Activated T-helper 1 cell treated with anti-CD3 and anti-CD28 coated beads, Interleukin-12 subunit alpha, Interleukin-12 subunit beta, Interleukin-2, Interleukin-4 antibody, amounts not matched to agents 30 ng/mL and 10 ng/mL and 1 ng/mL, durations not matched to agents 14 hours and 24 hours and 36 hours (primary cell): ENCODE data around the gene HSPB1. TPM values are rescaled to one million over a fixed set of nuclear protein-coding genes. Genes with fewer than 3 reads are reported as not detected.

Experiments used
- DNase-seq: peaks from one replicate; pipeline ENCODE4 v3.0.0; 2021; ENCODE audit warnings: low spot score
- H3K27ac Mint-ChIP-seq: one replicate; pipeline ENCODE4 v1.8.0; 2021; ENCODE audit warnings: mild to moderate bottlenecking, mixed read lengths
- H3K27me3 Mint-ChIP-seq: one replicate; pipeline ENCODE4 v1.8.0; 2022; ENCODE audit warnings: mild to moderate bottlenecking, moderate library complexity, mixed read lengths; ENCODE audit not compliant: insufficient read depth
- H3K36me3 Mint-ChIP-seq: one replicate; pipeline ENCODE4 v1.8.0; 2021; ENCODE audit warnings: low read depth, mixed read lengths
- H3K4me1 Mint-ChIP-seq: one replicate; pipeline ENCODE4 v1.8.0; 2021; ENCODE audit warnings: low read depth, mixed read lengths
- H3K4me3 Mint-ChIP-seq: one replicate; pipeline ENCODE4 v1.8.0; 2021; ENCODE audit warnings: mild to moderate bottlenecking, moderate library complexity, mixed read lengths
- H3K9me3 Mint-ChIP-seq: one replicate; pipeline ENCODE4 v1.8.0; 2021; ENCODE audit warnings: mixed read lengths
- intact Hi-C: fragments of 100-400 bp; cut with micrococcal nuclease; formaldehyde crosslinking; loops from one replicate; pipeline ENCODE4 v1.15.1; 2024
- total RNA-seq: library from RNA; stranded (reverse); gene quantifications from 2 replicates; pipeline ENCODE4 v1.2.3, GENCODE V29; 2022

Gene HSPB1
- total RNA-seq: 78.4 and 87.2 TPM in 2 replicates

DNA sequence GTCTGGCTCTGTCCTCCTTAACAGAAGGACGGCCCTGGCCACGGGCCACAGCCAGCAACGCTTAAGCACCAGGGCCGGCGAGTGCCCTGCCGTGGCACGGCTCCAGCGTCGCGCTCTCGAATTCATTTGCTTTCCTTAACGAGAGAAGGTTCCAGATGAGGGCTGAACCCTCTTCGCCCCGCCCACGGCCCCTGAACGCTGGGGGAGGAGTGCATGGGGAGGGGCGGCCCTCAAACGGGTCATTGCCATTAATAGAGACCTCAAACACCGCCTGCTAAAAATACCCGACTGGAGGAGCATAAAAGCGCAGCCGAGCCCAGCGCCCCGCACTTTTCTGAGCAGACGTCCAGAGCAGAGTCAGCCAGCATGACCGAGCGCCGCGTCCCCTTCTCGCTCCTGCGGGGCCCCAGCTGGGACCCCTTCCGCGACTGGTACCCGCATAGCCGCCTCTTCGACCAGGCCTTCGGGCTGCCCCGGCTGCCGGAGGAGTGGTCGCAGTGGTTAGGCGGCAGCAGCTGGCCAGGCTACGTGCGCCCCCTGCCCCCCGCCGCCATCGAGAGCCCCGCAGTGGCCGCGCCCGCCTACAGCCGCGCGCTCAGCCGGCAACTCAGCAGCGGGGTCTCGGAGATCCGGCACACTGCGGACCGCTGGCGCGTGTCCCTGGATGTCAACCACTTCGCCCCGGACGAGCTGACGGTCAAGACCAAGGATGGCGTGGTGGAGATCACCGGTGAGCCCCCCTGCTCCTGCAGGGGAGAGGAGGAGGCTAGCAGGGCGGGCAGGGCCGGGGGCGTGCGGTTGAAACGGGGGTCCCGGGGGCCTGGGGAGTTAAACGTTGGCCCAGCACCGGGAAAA lies at the start of gene HSPB1:
TSS of gene HSPB1 (plus strand) at position 327 of the 855 bp plus-strand sequence. CDS start at position 367, 40 bp downstream.
- H3K4me1 Mint-ChIP-seq: peaks cover 17% of the 10 kb centered on the region
- no peaks in the 10 kb centered on the region for H3K9me3 Mint-ChIP-seq
- H3K27me3 Mint-ChIP-seq: peaks cover 19% of the 10 kb centered on the region
- H3K36me3 Mint-ChIP-seq: peaks cover 4% of the 10 kb centered on the region
- intact Hi-C loops: loop anchor here (1.0 kb wide), 3 partner anchors 11 to 16 kb away; no protein-coding TSS in a partner anchor
- H3K27ac Mint-ChIP-seq: peak within 1 kb of the TSS; percentile 90
- H3K4me3 Mint-ChIP-seq: peak within 1 kb of the TSS; percentile 89
- peak; percentile 34 for DNase-seq

DNA sequence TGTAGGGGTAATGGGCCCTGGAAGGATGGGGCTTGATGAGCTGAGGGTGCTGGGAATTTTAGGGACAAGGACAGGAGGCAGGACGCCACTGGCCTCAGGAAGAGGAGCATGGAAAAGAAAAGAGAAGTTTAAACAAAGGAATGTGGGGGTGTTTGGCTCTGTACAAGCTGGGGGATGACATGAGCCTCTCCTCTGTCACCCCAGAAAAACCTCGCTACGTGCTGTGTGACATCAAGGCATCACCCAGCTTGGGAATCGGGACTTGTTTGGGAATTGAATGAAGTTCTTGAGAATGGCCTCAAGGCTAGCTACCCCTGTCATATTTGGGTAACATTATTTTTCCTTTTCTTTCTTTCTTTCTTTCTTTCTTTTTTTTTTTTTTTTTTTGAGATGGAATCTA lies 47.7 kb upstream of the HSPB1 start:
- H3K27ac Mint-ChIP-seq: no peak overlapping the region
- H3K4me1 Mint-ChIP-seq: no peaks in the 10 kb centered on the region
- no peak for DNase-seq
- H3K9me3 Mint-ChIP-seq: no peaks in the 10 kb centered on the region
- peaks cover 20% of the 10 kb centered on the region for H3K27me3 Mint-ChIP-seq
- intact Hi-C loops: no loop called here
- no peak overlapping the region for H3K4me3 Mint-ChIP-seq
- H3K36me3 Mint-ChIP-seq: no peaks in the 10 kb centered on the region

DNA sequence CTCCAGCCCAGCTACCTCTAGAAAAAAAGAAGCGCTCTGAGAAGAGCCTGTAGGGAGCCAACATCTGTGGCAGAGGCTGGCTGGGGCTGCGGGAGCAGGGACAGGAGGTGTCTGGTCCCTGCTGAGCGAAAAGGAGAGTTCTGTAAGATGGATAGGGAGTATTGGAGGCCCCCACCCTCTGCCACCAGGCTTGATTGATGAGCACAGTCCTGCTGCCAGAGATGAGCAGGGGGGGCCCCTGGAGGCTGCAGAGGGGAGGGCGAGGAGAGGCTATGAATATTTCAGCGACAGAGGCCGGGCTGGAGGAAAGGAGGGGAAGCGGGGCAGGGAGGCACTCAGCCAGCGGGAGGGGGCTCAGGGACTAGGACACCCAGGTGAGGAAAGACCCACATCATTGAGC lies 44.5 kb upstream of the HSPB1 start:
- H3K27ac Mint-ChIP-seq: no peak overlapping the region
- intact Hi-C loops: no loop called here
- peaks cover 22% of the 10 kb centered on the region for H3K27me3 Mint-ChIP-seq
- H3K9me3 Mint-ChIP-seq: no peaks in the 10 kb centered on the region
- peaks cover 5% of the 10 kb centered on the region for H3K4me1 Mint-ChIP-seq
- no peak for DNase-seq
- H3K36me3 Mint-ChIP-seq: no peaks in the 10 kb centered on the region
- peak overlapping the region; percentile 1 for H3K4me3 Mint-ChIP-seq

GRCh38 chr7:76259124-76260093 lies 43.1 kb upstream of the HSPB1 start:
- H3K27ac Mint-ChIP-seq: no peak overlapping the region

DNA sequence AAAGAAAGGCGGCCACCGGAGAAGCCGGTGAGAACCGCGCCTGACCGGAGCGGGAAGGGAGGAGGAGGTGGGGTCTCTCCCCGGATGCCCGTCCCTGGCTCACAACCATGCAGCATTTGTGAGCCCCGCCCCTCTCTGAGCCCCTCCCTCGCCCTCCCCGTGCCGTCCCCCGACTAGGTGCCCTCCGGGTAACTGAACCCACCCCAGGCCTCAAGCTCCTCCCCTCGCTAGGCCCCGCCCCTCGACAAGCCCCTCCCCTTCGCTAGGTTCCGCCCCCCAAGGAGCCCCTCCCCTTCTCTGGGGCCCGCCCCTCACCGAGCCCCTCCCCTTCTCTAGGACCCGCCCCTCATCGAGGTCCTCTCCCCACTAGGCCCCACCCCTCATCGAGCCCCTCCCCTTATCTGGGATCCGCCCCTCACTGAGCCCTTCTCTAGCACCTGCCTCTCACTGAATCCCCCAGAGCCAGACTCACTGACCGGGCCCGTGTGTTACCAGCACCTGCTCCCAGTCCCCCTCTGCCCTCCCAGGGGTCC lies 42.2 kb upstream of the HSPB1 start:
- no peaks in the 10 kb centered on the region for H3K9me3 Mint-ChIP-seq
- intact Hi-C loops: loop anchor here (1.0 kb wide), 2 partner anchors 25 to 58 kb away; no protein-coding TSS in a partner anchor
- H3K27ac Mint-ChIP-seq: no peak overlapping the region

More at GRCh38 chr7:76259124-76260093, 43.1 kb upstream of the HSPB1 start:
- no peaks in the 10 kb centered on the region for H3K36me3 Mint-ChIP-seq
- H3K27me3 Mint-ChIP-seq: peaks cover 22% of the 10 kb centered on the region
- DNase-seq: no peak
- no peak overlapping the region for H3K4me3 Mint-ChIP-seq
- intact Hi-C loops: loop anchor here (1.0 kb wide), 2 partner anchors 24 to 59 kb away; no protein-coding TSS in a partner anchor
- peaks cover 5% of the 10 kb centered on the region for H3K4me1 Mint-ChIP-seq
- no peaks in the 10 kb centered on the region for H3K9me3 Mint-ChIP-seq

GRCh38 chr7:76261329-76261728 lies 41.1 kb upstream of the HSPB1 start:
- intact Hi-C loops: no loop called here
- H3K27ac Mint-ChIP-seq: no peak overlapping the region
- DNase-seq: no peak
- H3K4me3 Mint-ChIP-seq: no peak overlapping the region
- peaks cover 5% of the 10 kb centered on the region for H3K4me1 Mint-ChIP-seq
- H3K27me3 Mint-ChIP-seq: peaks cover 24% of the 10 kb centered on the region
- H3K9me3 Mint-ChIP-seq: no peaks in the 10 kb centered on the region
- no peaks in the 10 kb centered on the region for H3K36me3 Mint-ChIP-seq

More for the DNA sequence above, 42.2 kb upstream of the HSPB1 start:
- Mint-ChIP-seq H3K4me1 (peaks cover 5% of the 10 kb centered on the region), H3K27me3 (peaks cover 24% of the 10 kb centered on the region), H3K4me3 (no peak overlapping the region), H3K36me3 (no peaks in the 10 kb centered on the region)
- no peak for DNase-seq

DNA sequence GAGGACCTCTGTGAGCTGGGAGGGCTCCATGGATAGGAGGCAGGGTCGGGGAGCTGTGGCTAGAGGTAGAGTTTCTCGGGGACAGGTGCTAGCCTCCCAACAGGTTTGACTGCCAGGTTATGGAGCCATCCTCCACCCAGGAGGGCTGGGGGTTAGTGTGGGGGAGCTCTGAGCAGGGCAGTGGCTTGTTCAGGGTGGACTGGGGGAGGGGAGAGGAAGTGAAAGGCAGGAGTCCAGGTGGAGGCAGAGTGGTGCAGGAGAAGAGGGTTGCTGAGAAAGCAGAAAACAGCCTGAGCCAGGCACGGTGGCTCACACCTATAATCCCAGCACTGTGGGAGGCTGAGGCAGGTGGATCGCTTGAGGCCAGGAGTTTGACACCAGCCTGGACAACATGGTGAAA lies 40.5 kb upstream of the HSPB1 start:
- H3K9me3 Mint-ChIP-seq: no peaks in the 10 kb centered on the region
- no peak for DNase-seq
- no peak overlapping the region for H3K27ac Mint-ChIP-seq
- intact Hi-C loops: no loop called here
- H3K4me1 Mint-ChIP-seq: peaks cover 5% of the 10 kb centered on the region
- no peaks in the 10 kb centered on the region for H3K36me3 Mint-ChIP-seq
- no peak overlapping the region for H3K4me3 Mint-ChIP-seq
- H3K27me3 Mint-ChIP-seq: peaks cover 28% of the 10 kb centered on the region

GRCh38 chr7:76262683-76263402 lies 39.6 kb upstream of the HSPB1 start:
- peaks cover 7% of the 10 kb centered on the region for H3K4me1 Mint-ChIP-seq
- H3K27me3 Mint-ChIP-seq: peaks cover 30% of the 10 kb centered on the region
- no peak overlapping the region for H3K27ac Mint-ChIP-seq
- intact Hi-C loops: loop anchor here (1.0 kb wide), 3 partner anchors 51 to 397 kb away; no protein-coding TSS in a partner anchor
- no peak for DNase-seq
- H3K4me3 Mint-ChIP-seq: no peak overlapping the region
- H3K9me3 Mint-ChIP-seq: no peaks in the 10 kb centered on the region
- no peaks in the 10 kb centered on the region for H3K36me3 Mint-ChIP-seq

- intact Hi-C loops: no loop called here
- DNase-seq: no peak
- Mint-ChIP-seq H3K27ac (no peak overlapping the region), H3K4me1 (peaks cover 22% of the 10 kb centered on the region), H3K4me3 (no peak overlapping the region), H3K9me3 (no peaks in the 10 kb centered on the region), H3K36me3 (no peaks in the 10 kb centered on the region), H3K27me3 (peaks cover 32% of the 10 kb centered on the region)
Observed at GRCh38 chr7:76265299-76265698, 37.2 kb upstream of the HSPB1 start.

- H3K9me3 Mint-ChIP-seq: no peaks in the 10 kb centered on the region
- peaks cover 17% of the 10 kb centered on the region for H3K4me1 Mint-ChIP-seq
- no peaks in the 10 kb centered on the region for H3K36me3 Mint-ChIP-seq
- H3K27ac Mint-ChIP-seq: no peak overlapping the region
- peaks cover 29% of the 10 kb centered on the region for H3K27me3 Mint-ChIP-seq
- intact Hi-C loops: no loop called here
- DNase-seq: no peak
- H3K4me3 Mint-ChIP-seq: no peak overlapping the region
Observed at GRCh38 chr7:76267107-76267893, 35.2 kb upstream of the HSPB1 start.

DNA sequence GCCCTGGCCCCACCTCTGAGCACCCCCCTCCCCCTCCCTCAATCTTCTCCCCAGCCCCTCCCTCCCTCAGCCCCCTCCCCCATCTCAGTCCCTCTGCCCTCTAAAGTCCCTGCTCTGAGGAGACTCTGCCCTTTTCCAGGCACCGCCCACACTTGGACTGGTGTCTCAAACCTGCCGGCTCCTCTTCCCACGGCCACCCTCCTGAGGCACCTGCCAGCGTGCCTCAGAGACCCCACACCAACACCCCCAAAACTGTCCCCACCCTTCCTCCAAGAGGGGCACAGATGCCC lies 34.6 kb upstream of the HSPB1 start:
- no peak for DNase-seq
- Mint-ChIP-seq H3K9me3 (no peaks in the 10 kb centered on the region), H3K4me1 (peaks cover 20% of the 10 kb centered on the region), H3K27ac (no peak overlapping the region), H3K4me3 (no peak overlapping the region), H3K27me3 (peaks cover 29% of the 10 kb centered on the region), H3K36me3 (no peaks in the 10 kb centered on the region)
- intact Hi-C loops: no loop called here
